ENCODE data around the gene HSD17B1.
"Not testable (repeated sequence)": the region's sequence is repeated elsewhere in the genome, so short reads cannot be mapped to it uniquely, and the experiment has no call there.

HSD17B1 gene

DNA sequence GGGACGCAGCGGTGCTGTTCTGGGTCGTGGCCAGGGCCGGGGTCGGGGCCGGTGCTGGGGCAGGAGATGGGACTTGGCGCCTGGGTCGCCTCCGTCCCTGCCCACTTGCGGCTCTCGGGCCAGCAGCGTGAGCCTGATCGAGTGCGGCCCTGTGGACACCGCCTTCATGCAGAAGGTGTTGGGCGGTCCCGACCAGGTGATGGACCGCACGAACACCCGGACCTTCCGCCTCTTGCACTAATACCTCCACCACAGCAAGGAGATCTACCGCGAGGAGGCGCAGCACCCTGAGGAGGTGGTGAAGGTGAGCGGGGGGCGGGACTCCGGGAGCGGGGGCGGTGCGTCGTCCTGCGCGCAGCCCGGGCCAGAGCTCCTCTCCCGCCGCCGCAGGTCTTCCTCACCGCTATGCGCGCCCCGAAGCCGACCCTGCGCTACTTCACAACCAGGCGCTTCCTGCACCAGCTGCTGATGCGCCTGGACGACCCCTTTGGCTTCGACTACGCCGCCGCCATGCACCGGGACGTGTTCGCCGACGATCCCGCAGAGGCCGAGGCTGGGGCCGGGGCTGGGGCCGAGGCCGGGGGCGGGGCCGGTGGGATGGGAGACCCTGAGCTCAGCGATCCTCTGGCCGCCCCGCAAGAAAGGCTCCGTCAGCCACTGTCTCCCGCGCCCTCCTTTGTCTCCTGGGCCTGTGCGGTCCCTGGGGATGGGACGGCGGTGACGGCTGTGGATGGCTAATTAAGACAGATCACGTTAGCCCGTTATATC lies 4.5 kb upstream of the HSD17B1 start:
- DNase-seq, result peak; percentile 45

DNA sequence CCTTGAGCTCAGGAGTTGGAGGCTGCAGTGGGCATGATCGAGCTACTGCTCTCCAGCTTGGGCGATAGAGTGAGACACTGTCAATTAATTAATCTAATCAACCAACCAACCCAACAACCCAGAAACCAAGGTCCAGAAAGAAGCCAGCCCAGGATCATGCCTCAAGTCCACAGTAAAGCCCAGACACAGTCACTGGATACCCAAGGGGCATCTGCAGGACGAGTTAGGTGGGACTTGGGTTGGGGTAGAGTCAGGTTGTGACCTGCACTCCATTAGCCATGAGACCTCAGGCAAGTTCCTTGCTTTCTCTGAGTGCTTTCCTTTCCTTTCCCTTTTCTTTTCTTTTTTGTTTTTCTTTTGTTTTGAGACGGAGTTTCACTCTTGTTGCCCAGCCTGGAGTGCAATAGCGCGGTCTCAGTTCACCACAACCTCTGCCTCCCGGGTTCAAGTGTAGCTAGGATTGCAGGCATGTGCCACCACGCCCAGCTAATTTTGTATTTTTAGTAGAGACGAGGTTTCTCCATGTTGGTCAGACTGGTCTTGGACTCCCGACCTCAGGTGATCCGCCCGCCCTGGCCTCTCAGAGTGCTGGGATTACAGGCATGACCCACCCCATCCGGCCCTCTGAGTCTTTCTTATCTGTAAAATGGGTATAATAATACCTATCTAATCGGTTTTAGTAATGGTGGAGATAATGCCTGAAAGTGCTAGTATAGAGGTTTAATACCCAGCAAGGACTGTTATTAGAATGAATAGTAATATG lies 3.5 kb upstream of the HSD17B1 start:
- DNase-seq, result no peak

- no peak for DNase-seq
Observed at GRCh38 chr17:42553161-42553818, 567 bp downstream of the HSD17B1 start.

DNA sequence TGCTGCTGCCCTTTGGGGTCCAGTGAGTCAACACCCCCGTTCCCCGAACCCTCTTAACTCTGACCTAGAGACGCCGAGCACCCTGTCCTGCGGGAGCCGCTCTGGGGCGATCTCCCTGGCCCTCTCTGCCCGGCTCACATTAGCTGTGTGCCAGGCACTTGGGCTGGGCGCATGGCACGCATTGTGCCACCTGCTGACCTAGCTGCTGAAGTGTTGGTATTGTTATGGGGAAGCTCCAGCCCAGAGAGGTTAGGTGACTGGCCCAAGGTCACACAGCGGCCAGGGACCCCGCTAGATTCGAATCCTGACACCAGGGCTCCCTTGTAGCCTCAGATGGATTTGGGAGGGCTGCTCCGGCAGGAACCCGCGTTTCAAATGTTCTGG lies 1.1 kb downstream of the HSD17B1 start:
- no peak for DNase-seq

- DNase-seq, result peak; percentile 70
Observed at GRCh38 chr17:42554250-42555121, 1.8 kb downstream of the HSD17B1 start.

DNA sequence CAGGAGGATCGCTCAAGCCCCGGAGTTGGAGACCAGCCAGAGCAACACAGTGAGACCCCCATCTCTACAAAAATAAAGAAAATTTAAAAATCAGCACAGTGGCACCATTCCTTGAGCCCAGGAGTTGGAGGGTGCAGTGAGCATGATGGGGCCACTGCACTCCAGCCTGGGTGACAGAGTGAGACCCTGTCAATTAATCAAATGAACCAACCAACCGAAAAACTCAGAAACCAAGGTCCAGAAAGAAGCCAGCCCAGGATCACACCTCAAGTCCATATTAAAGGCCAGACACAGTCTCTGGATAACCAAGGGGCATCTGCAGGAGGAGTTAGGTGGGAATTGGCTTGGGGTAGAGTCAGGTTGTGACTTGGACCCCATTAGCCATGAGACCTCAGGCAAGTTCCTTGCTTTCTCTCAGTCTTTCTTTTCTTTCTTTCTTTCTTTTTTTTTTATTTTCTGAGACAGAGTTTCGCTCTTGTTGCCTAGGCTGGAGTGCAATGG lies 2.4 kb downstream of the HSD17B1 start:
- DNase-seq, result no peak

- not testable (repeated sequence) for DNase-seq
Observed at GRCh38 chr17:42555961-42556617, 3.4 kb downstream of the HSD17B1 start.

DNA sequence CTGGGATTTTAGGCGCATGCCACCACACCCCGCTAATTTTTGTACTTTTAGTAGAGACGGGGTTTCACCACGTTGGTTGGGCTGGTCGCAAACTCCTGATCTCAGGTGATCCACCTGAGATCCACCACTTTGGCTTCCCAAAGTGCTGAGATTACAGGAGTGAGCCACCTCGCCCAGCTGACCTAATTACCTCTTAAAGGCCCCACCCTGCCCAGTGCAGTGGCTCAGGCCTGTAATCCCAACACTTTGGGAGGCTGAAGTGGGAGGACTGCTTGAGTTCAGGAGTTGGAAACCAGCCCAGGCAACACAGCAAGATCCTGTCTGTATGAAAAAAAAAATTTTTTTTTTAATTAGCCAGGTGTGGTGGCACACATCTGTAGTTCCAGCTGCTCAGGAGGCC lies 6.4 kb downstream of the HSD17B1 start:
- DNase-seq, result no peak

DNA sequence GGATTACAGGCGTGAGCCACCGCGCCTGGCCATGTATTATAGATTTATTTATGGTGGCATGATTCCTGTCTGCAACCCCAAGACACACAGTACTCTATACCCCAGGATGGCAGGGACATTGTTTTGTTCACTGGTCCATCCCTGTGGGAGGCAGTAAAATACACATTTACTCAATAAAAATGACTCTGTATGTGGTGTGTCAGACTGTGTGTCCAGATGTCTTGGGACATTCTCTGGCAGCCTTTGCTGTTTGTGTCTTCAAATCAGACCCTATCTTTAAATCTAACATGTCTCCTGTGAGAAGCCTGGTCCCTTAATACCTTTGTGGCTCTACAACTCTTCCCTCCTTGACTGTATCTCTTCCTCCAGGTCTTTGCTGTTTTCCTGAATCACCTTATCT lies 7.5 kb downstream of the HSD17B1 start:
- no peak for DNase-seq

- peak; percentile 94 for DNase-seq
Observed at GRCh38 chr17:42561897-42562387, 9.2 kb downstream of the HSD17B1 start, which contains the start of gene COASY. Gene COASY, plus strand, starts transcription at chr17:42562148. Its CDS starts 475 bp downstream, at chr17:42562623.

- DNase-seq, result no peak
Observed at GRCh38 chr17:42562388-42563142, 9.8 kb downstream of the HSD17B1 start.

- no peak for DNase-seq
Observed at GRCh38 chr17:42563143-42563509, 10.4 kb downstream of the HSD17B1 start.

DNA sequence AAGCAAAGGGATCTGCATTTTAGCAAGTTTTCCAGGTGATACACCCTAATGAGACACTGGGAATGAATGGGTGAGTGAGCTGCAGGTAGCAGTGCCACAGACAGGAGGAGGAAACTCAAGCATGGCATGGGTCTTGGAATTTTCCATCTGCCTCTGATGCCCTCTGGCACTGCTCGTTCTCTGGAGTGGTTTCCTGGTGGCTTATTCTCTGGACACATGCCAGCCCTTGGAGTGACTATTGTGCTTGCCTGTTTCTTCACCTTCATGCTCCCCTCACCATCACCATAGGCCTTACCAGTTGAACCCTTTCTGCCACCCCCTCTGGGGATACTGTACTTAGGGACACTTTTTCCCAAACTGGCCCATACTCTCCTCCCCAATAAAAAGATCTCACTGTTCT lies 10.8 kb downstream of the HSD17B1 start:
- DNase-seq, result no peak

- DNase-seq, result no peak
Observed at GRCh38 chr17:42563950-42564349, 11.2 kb downstream of the HSD17B1 start.

DNA sequence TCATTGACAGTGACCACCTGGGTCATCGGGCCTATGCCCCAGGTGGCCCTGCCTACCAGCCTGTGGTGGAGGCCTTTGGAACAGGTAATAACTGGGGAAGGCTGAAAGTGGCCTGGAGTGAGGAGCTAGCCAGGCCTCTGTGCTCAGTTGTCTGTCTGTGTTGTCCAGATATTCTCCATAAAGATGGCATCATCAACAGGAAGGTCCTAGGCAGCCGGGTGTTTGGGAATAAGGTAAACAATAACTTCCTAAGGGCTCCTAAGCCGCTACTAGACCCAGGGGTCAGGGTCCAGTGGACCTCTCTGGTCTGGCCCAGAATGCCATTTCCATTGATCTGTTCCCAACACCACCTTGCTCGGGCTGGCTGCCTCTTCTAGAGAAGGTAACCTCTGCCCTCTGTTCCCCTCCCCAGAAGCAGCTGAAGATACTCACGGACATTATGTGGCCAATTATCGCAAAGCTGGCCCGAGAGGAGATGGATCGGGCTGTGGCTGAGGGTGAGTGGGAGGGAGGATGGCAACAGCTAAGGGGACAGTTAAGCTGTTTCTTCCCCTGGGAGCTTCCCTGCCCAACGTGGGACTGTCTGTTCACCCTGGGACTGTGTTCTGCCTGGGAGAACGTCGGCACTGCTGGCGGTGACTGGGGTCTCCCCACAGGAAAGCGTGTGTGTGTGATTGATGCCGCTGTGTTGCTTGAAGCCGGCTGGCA lies 12.2 kb downstream of the HSD17B1 start:
- no peak for DNase-seq

DNA sequence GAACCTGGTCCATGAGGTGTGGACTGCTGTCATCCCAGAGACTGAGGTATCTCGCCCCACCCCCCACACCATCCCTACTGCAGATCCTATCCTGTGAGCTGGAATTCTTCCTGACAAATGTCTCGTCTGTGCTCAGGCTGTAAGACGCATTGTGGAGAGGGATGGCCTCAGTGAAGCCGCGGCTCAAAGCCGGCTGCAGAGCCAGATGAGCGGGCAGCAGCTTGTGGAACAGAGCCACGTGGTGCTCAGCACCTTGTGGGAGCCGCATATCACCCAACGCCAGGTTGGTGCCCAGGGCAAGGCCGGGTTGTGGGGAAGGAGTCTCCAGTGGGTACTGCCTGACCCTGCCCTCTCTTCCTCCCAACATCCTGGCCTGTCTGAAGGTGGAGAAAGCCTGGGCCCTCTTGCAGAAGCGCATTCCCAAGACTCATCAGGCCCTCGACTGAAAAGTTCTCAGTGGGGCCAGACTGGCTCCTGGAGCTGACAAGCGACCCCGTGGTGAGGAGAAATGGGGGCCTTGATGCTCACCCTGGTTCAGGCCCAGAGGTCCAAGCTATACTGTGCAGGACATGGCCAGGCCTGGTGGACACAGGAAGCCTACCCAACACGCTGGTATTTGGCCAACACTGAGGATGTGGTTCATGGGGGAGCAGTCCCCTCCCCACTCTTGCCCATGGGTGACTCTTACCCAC lies 12.9 kb downstream of the HSD17B1 start:
- DNase-seq, result no peak

GRCh38 chr17:42566215-42566882 lies 13.6 kb downstream of the HSD17B1 start:
- no peak for DNase-seq

DNA sequence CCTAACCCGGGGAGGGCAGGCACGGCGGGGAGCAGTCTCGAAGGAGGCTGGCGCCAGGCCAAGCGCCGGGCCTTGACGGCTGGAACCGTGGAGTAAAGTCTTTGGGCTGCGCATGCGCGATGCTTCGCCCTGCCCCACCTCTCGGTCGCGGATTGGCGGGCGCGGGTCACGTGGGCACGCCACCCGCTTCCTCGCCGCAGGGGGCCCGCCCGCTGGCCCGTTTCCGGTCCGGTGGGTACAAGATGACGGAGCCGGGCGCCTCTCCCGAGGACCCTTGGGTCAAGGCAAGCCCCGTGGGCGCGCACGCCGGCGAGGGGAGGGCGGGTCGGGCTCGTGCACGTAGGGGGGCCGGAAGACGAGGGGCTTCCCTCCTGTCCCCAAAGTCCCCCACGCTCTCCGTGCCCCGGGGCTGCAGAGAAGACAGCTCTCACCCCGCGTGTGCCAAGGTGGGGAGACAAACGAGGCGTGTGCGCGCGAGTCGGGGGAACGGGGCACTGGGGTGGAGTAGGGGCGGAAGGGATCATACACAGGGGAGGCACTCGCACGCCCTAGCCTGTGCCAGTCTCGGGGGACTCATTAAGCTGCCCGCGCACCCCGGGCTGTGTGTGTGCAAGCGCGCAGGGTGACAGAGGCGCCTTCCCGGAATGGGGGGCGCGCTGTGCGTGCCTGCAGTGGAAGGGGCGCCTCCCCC lies 14.3 kb downstream of the HSD17B1 start, which contains the start of gene MLX:
Gene MLX, plus strand, starts transcription at position 218 of the 691 bp plus-strand sequence. Its CDS starts 25 bp downstream, at position 243.
- peak; percentile 81 for DNase-seq
